ENCODE data around the gene MAP7D2. TPM values are rescaled to one million over a fixed set of nuclear protein-coding genes. Genes with fewer than 3 reads are reported as not detected.

MAP7D2 gene
- total and polyA plus RNA-seq, 9 of the 15 experiments (the other 6 are each of a cell fraction or from before 2014, with no cell fraction given) = 0.01 to 0.04 (median 0.03) TPM; not detected in 4

DNA sequence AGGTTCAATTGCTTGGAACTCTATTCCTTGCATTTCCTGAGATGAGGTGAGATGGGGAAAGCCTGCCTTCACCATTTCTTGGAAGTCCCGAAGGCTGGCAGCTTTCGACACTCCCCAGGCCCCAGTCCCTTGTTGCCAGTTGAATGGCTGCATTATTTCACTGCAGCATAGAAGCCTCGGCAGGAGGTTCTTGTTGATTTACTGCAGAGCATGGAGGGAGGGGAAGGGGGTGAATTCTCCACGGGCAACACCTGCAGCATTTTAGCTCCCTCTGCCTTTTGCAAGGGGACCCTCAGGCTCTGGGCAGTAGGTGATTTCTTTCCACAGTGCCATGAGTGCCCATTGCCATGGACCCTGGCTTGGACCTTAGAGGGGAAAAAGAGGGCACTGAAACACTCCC is 115.1 kb downstream of the MAP7D2 start (continued):
- no peak for TF ChIP-seq ZNF644 (tag; IDR thresholded peaks at IDR 0.05; ENCODE audit: low read depth)
- TF ChIP-seq TAF7 (tag; IDR thresholded peaks at IDR 0.05) = no peak
- TF ChIP-seq TEAD4 (IDR thresholded peaks at IDR 0.05; ENCODE audit: low read length) = no peak
- no peak for TF ChIP-seq TEAD4 (CRISPR knock-in tag; IDR thresholded peaks at IDR 0.05; ENCODE audit: borderline replicate concordance)
- TF ChIP-seq, protein P1, sequence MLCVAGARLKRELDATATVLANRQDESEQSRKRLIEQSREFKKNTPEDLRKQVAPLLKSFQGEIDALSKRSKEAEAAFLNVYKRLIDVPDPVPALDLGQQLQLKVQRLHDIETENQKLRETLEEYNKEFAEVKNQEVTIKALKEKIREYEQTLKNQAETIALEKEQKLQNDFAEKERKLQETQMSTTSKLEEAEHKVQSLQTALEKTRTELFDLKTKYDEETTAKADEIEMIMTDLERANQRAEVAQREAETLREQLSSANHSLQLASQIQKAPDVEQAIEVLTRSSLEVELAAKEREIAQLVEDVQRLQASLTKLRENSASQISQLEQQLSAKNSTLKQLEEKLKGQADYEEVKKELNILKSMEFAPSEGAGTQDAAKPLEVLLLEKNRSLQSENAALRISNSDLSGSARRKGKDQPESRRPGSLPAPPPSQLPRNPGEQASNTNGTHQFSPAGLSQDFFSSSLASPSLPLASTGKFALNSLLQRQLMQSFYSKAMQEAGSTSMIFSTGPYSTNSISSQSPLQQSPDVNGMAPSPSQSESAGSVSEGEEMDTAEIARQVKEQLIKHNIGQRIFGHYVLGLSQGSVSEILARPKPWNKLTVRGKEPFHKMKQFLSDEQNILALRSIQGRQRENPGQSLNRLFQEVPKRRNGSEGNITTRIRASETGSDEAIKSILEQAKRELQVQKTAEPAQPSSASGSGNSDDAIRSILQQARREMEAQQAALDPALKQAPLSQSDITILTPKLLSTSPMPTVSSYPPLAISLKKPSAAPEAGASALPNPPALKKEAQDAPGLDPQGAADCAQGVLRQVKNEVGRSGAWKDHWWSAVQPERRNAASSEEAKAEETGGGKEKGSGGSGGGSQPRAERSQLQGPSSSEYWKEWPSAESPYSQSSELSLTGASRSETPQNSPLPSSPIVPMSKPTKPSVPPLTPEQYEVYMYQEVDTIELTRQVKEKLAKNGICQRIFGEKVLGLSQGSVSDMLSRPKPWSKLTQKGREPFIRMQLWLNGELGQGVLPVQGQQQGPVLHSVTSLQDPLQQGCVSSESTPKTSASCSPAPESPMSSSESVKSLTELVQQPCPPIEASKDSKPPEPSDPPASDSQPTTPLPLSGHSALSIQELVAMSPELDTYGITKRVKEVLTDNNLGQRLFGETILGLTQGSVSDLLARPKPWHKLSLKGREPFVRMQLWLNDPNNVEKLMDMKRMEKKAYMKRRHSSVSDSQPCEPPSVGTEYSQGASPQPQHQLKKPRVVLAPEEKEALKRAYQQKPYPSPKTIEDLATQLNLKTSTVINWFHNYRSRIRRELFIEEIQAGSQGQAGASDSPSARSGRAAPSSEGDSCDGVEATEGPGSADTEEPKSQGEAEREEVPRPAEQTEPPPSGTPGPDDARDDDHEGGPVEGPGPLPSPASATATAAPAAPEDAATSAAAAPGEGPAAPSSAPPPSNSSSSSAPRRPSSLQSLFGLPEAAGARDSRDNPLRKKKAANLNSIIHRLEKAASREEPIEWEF (CRISPR knock-in tag; IDR thresholded peaks at IDR 0.05) = no peak
- no peak for TF ChIP-seq RBM22 (IDR thresholded peaks at IDR 0.05; ENCODE audit: low read depth, low read length, poor library complexity, severe bottlenecking)
- TF ChIP-seq, protein P2, sequence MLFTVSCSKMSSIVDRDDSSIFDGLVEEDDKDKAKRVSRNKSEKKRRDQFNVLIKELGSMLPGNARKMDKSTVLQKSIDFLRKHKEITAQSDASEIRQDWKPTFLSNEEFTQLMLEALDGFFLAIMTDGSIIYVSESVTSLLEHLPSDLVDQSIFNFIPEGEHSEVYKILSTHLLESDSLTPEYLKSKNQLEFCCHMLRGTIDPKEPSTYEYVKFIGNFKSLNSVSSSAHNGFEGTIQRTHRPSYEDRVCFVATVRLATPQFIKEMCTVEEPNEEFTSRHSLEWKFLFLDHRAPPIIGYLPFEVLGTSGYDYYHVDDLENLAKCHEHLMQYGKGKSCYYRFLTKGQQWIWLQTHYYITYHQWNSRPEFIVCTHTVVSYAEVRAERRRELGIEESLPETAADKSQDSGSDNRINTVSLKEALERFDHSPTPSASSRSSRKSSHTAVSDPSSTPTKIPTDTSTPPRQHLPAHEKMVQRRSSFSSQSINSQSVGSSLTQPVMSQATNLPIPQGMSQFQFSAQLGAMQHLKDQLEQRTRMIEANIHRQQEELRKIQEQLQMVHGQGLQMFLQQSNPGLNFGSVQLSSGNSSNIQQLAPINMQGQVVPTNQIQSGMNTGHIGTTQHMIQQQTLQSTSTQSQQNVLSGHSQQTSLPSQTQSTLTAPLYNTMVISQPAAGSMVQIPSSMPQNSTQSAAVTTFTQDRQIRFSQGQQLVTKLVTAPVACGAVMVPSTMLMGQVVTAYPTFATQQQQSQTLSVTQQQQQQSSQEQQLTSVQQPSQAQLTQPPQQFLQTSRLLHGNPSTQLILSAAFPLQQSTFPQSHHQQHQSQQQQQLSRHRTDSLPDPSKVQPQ (CRISPR knock-in tag; IDR thresholded peaks at IDR 0.05; ENCODE audit: borderline replicate concordance) = no peak
- TF ChIP-seq, protein P3, sequence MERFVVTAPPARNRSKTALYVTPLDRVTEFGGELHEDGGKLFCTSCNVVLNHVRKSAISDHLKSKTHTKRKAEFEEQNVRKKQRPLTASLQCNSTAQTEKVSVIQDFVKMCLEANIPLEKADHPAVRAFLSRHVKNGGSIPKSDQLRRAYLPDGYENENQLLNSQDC (CRISPR knock-in tag; IDR thresholded peaks at IDR 0.05) = no peak
- no peak for TF ChIP-seq NFIX (CRISPR knock-in tag; IDR thresholded peaks at IDR 0.05; ENCODE audit: low read depth)
